CD4-positive, alpha-beta T cell treated with Interleukin-15 for 4 hours (primary cell): ENCODE results near the gene ZNF865.
"Not testable (repeated sequence)": the region's sequence is repeated elsewhere in the genome, so short reads cannot be mapped to it uniquely, and the experiment has no call there.

Experiments
- DNase-seq: peaks from one replicate; pipeline ENCODE4 v3.0.0-alpha.2; 2020; ENCODE audit warnings: low spot score

Gene ZNF865

DNA sequence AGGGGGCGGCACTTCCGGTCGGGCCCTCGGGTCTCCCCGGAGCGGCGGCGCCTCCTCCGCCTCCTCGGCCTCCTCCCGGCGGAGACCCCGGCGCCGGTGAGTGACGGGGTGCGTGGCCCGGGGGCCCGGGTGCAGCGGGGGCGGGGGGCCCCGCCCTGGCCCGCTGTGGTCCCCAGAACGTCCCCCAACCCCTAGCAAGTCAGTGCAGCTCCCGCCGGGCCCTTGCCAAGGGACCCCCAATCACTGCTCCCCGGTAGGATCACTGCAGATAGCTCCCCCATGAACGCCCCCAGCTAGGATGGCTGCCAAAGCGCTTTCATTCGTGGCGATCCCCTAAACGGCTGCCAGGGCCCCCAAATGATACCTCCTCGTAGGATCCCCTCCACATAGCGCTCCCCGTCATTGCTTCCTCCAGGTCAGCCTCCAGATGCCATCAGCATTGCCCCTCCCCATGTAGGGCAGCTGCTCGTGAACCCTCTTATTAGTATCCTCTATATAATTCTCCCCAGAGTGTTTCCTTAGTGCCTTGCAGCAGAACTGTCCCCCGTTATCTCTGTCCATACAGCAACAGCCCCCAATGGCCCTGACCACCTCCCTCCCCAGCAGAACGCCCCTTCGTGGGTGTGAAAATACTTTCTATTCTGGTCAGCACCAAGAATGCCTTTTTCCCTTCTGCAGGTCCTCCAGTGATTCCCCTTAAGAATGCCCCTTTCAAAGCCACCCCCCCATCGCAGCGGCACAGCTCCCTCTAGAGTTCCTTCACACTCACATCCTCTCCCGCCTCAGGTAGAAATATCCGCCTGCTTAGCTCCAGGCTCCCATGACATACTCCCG is at the start of gene ZNF865:
Gene ZNF865 (plus strand): TSS at position 11 of the 834 bp plus-strand sequence. CDS start 7,972 bp downstream, outside the sequence.
- peak; percentile 67 for DNase-seq

GRCh38 chr19:55559684-55560083 is 45.8 kb upstream of the ZNF865 start:
- no peak for DNase-seq

GRCh38 chr19:55563261-55563690 is 42.2 kb upstream of the ZNF865 start:
- no peak for DNase-seq

GRCh38 chr19:55566823-55567222 is 38.6 kb upstream of the ZNF865 start:
- DNase-seq: no peak

GRCh38 chr19:55567708-55568328 is 37.6 kb upstream of the ZNF865 start:
- no peak for DNase-seq

GRCh38 chr19:55569477-55569876 is 36.0 kb upstream of the ZNF865 start:
- DNase-seq: not testable (repeated sequence)

- not testable (repeated sequence) for DNase-seq
Observed at GRCh38 chr19:55573929-55574328, 31.5 kb upstream of the ZNF865 start.

DNA sequence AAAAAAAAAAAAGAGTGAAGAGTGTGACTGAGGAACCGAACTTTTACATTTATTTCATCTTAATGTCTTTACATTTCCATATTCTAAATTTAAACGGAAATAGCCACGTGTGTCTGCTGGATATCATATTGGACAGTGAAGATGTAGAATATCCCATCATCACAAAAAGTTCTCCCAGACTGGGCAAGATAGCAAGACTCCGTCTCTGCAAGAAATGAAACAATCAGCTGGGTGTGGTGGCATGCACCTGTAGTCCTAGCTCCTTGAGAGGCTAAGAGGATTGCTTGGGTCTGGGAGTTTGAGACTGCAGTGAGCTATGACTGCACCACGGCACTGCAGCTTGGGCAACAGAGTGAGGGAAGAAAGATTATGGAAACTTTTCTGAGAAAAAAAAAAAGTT is 28.7 kb upstream of the ZNF865 start:
- no peak for DNase-seq

GRCh38 chr19:55578031-55578760 is 27.3 kb upstream of the ZNF865 start:
- DNase-seq: no peak

- no peak for DNase-seq
Observed at GRCh38 chr19:55578761-55579747, 26.4 kb upstream of the ZNF865 start.

GRCh38 chr19:55579766-55580621 is 25.5 kb upstream of the ZNF865 start:
- no peak for DNase-seq

- DNase-seq: peak; percentile 75
Observed at GRCh38 chr19:55580628-55581144, 24.8 kb upstream of the ZNF865 start, which contains the start of gene ZNF579. TSS of gene ZNF579 (minus strand) at chr19:55580848. CDS start at chr19:55579639, 1,209 bp downstream.

DNA sequence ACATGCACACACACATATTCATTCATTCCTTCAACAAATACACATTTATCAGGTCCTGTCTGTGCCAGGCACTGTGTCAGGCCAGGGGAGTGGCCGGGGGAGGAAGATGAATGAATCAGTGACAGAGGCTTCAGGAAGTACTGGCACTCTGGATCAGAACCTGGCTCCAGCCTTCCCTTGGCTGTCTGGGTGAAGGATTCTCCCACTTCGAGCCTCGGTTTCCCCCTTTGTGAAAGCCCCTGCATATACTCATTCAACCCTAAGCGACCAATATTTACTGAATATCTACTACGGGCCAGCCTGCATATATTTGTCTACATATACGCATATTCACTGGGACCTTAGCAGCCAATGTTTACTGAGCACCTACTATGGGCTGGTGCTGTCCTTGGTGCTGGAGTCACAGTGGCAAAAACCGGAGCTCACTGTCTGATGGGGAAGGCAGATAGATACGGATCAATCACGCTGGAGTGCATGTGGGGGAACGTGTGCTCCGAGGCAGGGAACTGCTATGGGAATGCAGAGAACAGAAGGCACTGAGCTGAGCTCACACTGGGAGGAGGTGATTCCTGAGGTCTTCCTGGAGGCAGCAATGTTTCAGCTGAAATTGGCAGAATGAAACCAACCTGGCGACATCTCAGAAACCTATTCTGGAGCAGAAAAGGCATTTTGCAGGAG is 24.2 kb upstream of the ZNF865 start:
- DNase-seq: peak; percentile 18

DNA sequence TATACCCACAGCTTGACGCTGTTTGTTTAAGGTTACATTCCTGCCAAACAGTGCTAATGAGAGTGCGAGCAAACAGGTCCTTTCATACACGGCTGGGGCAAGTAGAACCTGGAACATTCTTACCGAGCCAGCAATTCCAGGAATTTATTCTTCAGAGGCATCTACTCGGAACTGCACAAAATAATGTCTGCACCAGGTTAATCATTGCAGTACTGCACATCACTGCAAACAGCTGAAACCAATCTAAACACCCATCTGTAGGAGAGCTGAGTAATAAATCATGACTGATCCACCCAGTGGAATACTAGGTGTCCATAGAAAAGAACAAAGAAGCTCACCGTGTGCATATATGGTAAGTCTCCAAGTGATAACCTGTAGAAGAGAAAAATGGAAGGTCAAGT is 23.6 kb upstream of the ZNF865 start:
- no peak for DNase-seq

DNA sequence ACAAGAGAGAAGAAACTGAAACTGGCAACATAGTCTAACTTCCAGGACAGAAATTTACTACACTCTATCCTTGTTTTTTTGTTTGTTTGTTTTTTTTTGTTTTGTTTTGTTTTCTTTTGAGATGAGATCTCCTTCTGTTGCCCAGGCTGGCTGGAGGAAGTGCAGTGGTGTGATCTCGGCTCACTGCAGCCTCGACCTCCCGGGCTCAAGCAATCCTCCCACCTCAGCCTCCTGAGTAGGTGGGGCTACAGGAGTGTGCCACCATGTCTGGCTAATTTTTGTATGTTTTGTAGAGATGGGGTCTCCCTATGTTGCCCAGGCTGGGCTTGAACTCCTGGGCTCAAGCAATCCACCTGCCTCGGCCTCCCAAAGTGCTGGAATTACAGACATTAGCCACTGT is 23.2 kb upstream of the ZNF865 start:
- DNase-seq: not testable (repeated sequence)

DNA sequence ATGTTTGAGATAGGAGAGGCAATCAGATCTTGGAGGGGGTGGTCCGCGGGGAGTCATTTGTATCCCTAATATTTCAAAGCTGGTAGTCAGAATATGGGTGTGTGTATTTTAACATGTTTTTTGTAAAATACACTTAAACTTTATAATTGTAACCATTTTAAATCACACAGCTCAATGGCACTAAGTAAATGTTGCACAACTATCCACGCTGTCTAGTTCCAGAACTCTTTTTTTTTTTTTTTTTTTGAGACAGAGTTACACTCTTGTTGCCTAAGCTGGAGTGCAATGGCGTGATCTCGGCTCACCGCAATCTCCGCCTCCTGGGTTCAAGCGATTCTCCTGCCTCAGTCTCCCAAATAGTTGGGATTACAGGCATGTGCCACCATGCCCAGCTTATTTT is 21.6 kb upstream of the ZNF865 start:
- DNase-seq: not testable (repeated sequence)

DNA sequence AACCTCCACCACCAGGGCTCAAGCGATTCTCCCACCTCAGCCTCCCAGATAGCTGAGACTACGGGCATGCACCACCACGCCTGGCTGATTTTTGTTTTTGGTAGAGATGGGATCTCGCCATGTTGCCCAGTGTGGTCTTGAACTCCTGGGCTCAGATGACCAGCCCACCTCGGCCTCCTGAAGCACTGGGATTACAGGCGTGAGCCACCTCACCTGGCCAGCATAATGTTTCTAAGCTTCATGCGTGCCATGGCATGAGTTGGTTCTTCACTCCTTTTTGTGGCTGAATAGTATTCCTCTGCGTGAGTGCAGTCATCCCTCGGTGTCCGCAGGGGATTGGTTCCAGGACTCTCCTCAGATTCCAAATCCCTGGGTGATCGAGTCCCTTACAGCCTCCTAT is 20.6 kb upstream of the ZNF865 start:
- no peak for DNase-seq

GRCh38 chr19:55585658-55586339 is 19.6 kb upstream of the ZNF865 start:
- DNase-seq: peak; percentile 32
